Fibroblast of villous mesenchyme (primary cell): Measurements from ENCODE around the gene PDZD8. TPM values are rescaled to one million over a fixed set of nuclear protein-coding genes. Genes with fewer than 3 reads are reported as not detected.

Source experiments
- DNase-seq: peaks from one replicate; pipeline ENCODE4 v3.0.0-alpha.2; 2010; ENCODE audit warnings: low read depth
- H3K4me3 ChIP-seq: 2 replicates; pipeline ENCODE4 v1.5.1; 2011; ENCODE audit warnings: low read depth, mild to moderate bottlenecking, low read length
- total RNA-seq: library from RNA; depleted of rRNA; stranded (reverse); fragments of >200 nt; gene quantifications from 2 replicates; pipeline ENCODE4 v1.2.3, GENCODE V29; 2012
- TF ChIP-seq, protein P1 (sequence below): IDR thresholded peaks from 2 replicates; pipeline ENCODE4 v1.5.1; 2012; ENCODE audit warnings: low read depth, mild to moderate bottlenecking, low read length; ENCODE audit not compliant: insufficient read depth

The PDZD8 gene
- total RNA-seq, 1 donor = 37.1 TPM

DNA sequence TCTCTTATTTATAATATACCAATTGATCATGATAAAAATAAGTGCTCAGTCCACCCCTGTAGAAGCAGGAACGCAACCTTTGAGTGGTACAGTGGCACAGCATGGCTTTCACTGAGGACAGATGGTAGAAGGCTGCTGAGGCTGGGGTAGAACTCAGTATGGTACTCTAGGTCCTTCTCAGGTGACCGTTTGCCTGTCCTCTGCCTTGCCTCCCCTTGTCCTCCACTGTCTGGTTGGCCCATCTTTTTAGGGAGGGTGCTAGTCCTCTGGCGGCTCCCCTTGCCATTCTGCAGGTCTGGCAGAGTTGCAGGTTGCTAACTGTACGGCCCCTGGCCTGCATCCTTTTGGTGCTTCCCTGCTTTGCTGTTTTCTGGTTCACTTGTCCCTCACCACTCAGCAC, 107.0 kb downstream of the PDZD8 start:
- TF ChIP-seq, protein P1, sequence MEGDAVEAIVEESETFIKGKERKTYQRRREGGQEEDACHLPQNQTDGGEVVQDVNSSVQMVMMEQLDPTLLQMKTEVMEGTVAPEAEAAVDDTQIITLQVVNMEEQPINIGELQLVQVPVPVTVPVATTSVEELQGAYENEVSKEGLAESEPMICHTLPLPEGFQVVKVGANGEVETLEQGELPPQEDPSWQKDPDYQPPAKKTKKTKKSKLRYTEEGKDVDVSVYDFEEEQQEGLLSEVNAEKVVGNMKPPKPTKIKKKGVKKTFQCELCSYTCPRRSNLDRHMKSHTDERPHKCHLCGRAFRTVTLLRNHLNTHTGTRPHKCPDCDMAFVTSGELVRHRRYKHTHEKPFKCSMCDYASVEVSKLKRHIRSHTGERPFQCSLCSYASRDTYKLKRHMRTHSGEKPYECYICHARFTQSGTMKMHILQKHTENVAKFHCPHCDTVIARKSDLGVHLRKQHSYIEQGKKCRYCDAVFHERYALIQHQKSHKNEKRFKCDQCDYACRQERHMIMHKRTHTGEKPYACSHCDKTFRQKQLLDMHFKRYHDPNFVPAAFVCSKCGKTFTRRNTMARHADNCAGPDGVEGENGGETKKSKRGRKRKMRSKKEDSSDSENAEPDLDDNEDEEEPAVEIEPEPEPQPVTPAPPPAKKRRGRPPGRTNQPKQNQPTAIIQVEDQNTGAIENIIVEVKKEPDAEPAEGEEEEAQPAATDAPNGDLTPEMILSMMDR = no peak
- no peak overlapping the region for H3K4me3 ChIP-seq
- no peak for DNase-seq

DNA sequence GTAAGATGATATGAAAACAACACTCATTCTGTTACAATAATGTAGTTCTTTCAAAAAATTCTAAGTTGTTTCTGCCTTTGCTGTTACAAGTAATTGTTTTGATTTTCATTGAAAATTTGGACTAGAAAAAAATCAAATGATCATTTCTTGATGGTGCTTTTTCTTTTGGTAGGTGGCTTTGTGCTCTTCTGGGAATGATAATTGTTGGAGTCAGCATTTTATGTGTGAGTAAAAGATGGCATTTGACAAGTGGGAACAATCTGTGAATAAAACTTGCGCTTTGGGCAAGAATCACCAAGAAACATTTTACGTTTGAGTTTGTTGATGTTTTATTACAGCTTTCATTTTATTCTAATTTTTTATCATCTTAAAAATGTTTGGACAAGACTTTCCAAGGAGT, 108.4 kb downstream of the PDZD8 start:
- TF ChIP-seq, protein P1 = no peak
- DNase-seq = no peak
- H3K4me3 ChIP-seq = no peak overlapping the region

GRCh38 chr10:117266400-117266799, 108.8 kb downstream of the PDZD8 start:
- TF ChIP-seq, protein P1 = no peak
- no peak for DNase-seq
- no peak overlapping the region for H3K4me3 ChIP-seq

DNA sequence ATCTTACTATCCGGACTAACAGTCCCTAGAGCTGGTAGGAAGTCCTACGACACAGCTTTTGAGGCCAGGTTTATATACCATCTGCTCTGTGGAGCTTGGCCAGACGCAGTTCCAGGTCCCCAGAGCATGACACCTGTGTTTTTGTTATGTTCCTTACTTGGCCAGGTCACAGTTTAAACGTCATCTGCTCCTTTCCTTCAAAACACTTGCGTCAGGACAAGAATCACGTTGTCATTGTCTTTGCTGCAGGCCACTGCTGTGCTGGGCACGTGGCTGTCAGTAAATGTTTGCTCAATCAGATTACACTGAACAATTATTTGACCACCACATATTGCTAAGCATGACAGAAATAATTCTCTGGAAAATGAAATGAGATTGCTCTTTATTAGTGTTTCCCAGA, 110.5 kb downstream of the PDZD8 start:
- TF ChIP-seq, protein P1 = no peak
- H3K4me3 ChIP-seq = no peak overlapping the region
- DNase-seq = no peak

- no peak overlapping the region for H3K4me3 ChIP-seq
- TF ChIP-seq, protein P1 = no peak
- DNase-seq = no peak
These were observed 112.3 kb downstream of the PDZD8 start for GRCh38 chr10:117262903-117263293.

GRCh38 chr10:117262291-117262902, 112.8 kb downstream of the PDZD8 start:
- DNase-seq = no peak

More at GRCh38 chr10:117262291-117262902, 112.8 kb downstream of the PDZD8 start:
- TF ChIP-seq, protein P1 = no peak
- H3K4me3 ChIP-seq = no peak overlapping the region
